ENCODE results near the gene NFATC2. TPM values are rescaled to one million over a fixed set of nuclear protein-coding genes. Genes with fewer than 3 reads are reported as not detected.

NFATC2 gene
- total RNA-seq, 1 experiment from 2014 or later: 15.8 TPM

DNA sequence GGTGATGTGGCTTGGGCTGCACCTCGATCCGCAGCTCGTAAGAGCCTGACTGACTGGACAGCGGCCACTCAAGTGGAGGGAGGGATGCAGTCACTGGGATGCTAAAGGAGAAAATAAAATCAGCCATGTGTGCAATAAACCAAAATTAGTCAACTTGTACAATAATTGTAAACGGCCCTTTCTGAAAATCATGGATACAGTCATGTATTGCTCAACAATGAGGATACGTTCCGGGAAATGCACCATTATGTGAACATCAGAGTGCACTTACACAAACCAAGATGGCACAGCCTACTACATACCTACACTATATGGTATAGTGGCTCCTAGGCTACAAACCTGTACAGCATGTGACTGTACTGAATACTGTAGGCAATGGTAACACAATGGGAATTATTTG is 25.7 kb downstream of the NFATC2 start:
- CTCF ChIA-PET: no interaction called here
- no TSS peak for BruUV-seq (replicated peaks)
- no peaks in the 10 kb centered on the region for H3K9me3 Mint-ChIP-seq (ENCODE audit: low read depth, unreplicated experiment)
- H3K36me3 Mint-ChIP-seq (ENCODE audit: insufficient read depth, unreplicated experiment): peaks cover 5% of the 10 kb centered on the region
- no peak overlapping the region for H3K27ac Mint-ChIP-seq (ENCODE audit: unreplicated experiment)
- TF ChIP-seq, protein P1, sequence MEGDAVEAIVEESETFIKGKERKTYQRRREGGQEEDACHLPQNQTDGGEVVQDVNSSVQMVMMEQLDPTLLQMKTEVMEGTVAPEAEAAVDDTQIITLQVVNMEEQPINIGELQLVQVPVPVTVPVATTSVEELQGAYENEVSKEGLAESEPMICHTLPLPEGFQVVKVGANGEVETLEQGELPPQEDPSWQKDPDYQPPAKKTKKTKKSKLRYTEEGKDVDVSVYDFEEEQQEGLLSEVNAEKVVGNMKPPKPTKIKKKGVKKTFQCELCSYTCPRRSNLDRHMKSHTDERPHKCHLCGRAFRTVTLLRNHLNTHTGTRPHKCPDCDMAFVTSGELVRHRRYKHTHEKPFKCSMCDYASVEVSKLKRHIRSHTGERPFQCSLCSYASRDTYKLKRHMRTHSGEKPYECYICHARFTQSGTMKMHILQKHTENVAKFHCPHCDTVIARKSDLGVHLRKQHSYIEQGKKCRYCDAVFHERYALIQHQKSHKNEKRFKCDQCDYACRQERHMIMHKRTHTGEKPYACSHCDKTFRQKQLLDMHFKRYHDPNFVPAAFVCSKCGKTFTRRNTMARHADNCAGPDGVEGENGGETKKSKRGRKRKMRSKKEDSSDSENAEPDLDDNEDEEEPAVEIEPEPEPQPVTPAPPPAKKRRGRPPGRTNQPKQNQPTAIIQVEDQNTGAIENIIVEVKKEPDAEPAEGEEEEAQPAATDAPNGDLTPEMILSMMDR (IDR thresholded peaks at IDR 0.05; ENCODE audit: unreplicated experiment): no peak
- H3K4me3 Mint-ChIP-seq (ENCODE audit: low read depth, unreplicated experiment): no peak overlapping the region
- H3K27me3 Mint-ChIP-seq (ENCODE audit: unreplicated experiment): no peaks in the 10 kb centered on the region
- intact Hi-C loops (cut with micrococcal nuclease; ENCODE audit: unreplicated experiment): no loop called here
- H3K4me1 Mint-ChIP-seq (ENCODE audit: low read depth, unreplicated experiment): no peaks in the 10 kb centered on the region
- no peak for DNase-seq

DNA sequence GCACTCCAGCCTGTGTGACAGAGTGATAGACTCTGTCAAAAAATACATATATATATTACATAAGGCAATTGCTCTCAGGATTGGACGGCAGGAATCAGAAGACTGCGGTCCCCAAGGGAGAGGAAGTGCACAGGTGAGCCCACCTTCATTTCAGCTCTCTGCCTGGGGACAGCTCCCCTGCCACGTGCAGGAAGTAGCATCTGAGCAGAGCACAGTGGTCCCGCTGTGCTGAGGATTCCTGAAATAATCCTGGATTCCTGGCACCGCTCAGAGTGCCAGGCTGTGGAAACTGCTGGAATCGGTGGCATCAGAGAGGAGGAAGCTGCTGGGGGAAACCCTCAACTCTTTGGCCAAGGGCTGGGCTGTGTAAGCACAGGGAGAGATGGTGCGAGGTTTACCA is 27.7 kb downstream of the NFATC2 start:
- Mint-ChIP-seq H3K27ac (ENCODE audit: unreplicated experiment) (no peak overlapping the region), H3K27me3 (ENCODE audit: unreplicated experiment) (no peaks in the 10 kb centered on the region), H3K9me3 (ENCODE audit: low read depth, unreplicated experiment) (no peaks in the 10 kb centered on the region), H3K4me3 (ENCODE audit: low read depth, unreplicated experiment) (no peak overlapping the region), H3K4me1 (ENCODE audit: low read depth, unreplicated experiment) (no peaks in the 10 kb centered on the region), H3K36me3 (ENCODE audit: insufficient read depth, unreplicated experiment) (peaks cover 5% of the 10 kb centered on the region)
- BruUV-seq (replicated peaks): no TSS peak
- DNase-seq: no peak
- TF ChIP-seq, protein P1 (IDR thresholded peaks at IDR 0.05; ENCODE audit: unreplicated experiment): no peak
- intact Hi-C loops (cut with micrococcal nuclease; ENCODE audit: unreplicated experiment): no loop called here
- CTCF ChIA-PET: interaction anchor here (0.6 kb wide), 1 partner anchor 615 kb away, joined by 5 read pairs; no protein-coding TSS in a partner anchor

DNA sequence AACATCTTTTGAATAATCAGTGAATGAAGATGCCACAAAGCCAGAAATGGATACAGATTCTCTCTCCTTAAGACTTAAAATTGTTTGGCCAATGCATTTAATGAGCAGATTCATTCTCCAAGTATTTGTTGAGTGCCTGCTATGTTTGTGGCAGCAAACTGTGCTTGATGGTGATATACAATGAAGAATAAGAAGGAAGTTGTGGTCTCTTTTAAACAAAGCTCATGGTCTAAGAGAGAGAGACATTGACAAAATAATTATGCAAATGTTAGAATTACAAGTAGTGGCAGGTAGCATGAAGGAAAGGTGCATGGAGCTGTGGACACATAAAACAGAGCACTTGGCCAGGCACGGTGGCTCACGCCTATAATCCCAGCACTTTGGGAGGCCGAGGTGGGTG is 28.3 kb downstream of the NFATC2 start:
- CTCF ChIA-PET: interaction anchor here (0.6 kb wide), 3 partner anchors 103 to 1804 kb away, joined by 3 to 6 read pairs (median 5); no protein-coding TSS in a partner anchor
- H3K36me3 Mint-ChIP-seq (ENCODE audit: insufficient read depth, unreplicated experiment): peaks cover 5% of the 10 kb centered on the region
- no peak overlapping the region for H3K4me3 Mint-ChIP-seq (ENCODE audit: low read depth, unreplicated experiment)

DNA sequence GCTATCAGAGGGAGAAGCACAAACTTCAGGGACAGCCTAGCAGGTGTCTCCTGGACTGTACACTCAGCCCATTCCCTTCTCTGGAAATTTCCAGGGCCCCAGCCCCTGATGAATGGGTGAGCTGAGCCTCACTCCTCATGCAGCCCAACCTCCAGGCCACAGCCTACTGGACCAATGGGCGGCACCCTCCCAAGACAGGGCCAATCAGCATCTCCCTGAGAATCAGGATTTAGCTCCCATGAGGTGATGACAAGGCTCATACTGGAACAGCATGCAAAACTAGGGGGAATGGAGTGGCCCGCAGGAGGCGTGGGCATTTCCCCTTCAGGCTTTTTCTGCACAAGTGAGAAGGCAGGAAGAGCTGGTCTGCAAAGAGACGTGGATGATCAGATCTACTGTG is 29.0 kb downstream of the NFATC2 start:
- no peak for DNase-seq
- TF ChIP-seq, protein P1 (IDR thresholded peaks at IDR 0.05; ENCODE audit: unreplicated experiment): no peak
- BruUV-seq (replicated peaks): no TSS peak
- Mint-ChIP-seq H3K4me3 (ENCODE audit: low read depth, unreplicated experiment) (no peak overlapping the region), H3K36me3 (ENCODE audit: insufficient read depth, unreplicated experiment) (peaks cover 5% of the 10 kb centered on the region), H3K27me3 (ENCODE audit: unreplicated experiment) (no peaks in the 10 kb centered on the region), H3K4me1 (ENCODE audit: low read depth, unreplicated experiment) (no peaks in the 10 kb centered on the region), H3K9me3 (ENCODE audit: low read depth, unreplicated experiment) (no peaks in the 10 kb centered on the region), H3K27ac (ENCODE audit: unreplicated experiment) (no peak overlapping the region)
- intact Hi-C loops (cut with micrococcal nuclease; ENCODE audit: unreplicated experiment): no loop called here
- CTCF ChIA-PET: no interaction called here

More for the DNA sequence above, 28.3 kb downstream of the NFATC2 start:
- BruUV-seq (replicated peaks): no TSS peak
- H3K27ac Mint-ChIP-seq (ENCODE audit: unreplicated experiment): no peak overlapping the region
- H3K4me1 Mint-ChIP-seq (ENCODE audit: low read depth, unreplicated experiment): no peaks in the 10 kb centered on the region
- H3K27me3 Mint-ChIP-seq (ENCODE audit: unreplicated experiment): no peaks in the 10 kb centered on the region
- DNase-seq: no peak
- intact Hi-C loops (cut with micrococcal nuclease; ENCODE audit: unreplicated experiment): no loop called here
- TF ChIP-seq, protein P1 (IDR thresholded peaks at IDR 0.05; ENCODE audit: unreplicated experiment): no peak
- no peaks in the 10 kb centered on the region for H3K9me3 Mint-ChIP-seq (ENCODE audit: low read depth, unreplicated experiment)
